Amygdala (tissue), 56 donors: Measurements from ENCODE around the gene H1-8.
A peak's percentile ranks its signal among the peaks of the same experiment; 100 is the strongest.
"Not testable (repeated sequence)": the region's sequence is repeated elsewhere in the genome, so short reads cannot be mapped to it uniquely, and the experiment has no call there.

Experiments used
- DNase-seq, 56 donors: peaks; one replicate each; lab custom pipeline; 2025; lab: John Stamatoyannopoulos, UW

The H1-8 gene

DNA sequence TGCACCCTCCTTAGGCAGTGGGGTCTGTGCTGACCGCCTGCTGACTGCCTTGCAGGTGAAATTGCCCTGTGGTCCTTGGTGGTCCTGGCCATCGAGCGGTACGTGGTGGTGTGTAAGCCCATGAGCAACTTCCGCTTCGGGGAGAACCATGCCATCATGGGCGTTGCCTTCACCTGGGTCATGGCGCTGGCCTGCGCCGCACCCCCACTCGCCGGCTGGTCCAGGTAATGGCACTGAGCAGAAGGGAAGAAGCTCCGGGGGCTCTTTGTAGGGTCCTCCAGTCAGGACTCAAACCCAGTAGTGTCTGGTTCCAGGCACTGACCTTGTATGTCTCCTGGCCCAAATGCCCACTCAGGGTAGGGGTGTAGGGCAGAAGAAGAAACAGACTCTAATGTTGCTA is 12.2 kb upstream of the H1-8 start:
- no peak for DNase-seq

DNA sequence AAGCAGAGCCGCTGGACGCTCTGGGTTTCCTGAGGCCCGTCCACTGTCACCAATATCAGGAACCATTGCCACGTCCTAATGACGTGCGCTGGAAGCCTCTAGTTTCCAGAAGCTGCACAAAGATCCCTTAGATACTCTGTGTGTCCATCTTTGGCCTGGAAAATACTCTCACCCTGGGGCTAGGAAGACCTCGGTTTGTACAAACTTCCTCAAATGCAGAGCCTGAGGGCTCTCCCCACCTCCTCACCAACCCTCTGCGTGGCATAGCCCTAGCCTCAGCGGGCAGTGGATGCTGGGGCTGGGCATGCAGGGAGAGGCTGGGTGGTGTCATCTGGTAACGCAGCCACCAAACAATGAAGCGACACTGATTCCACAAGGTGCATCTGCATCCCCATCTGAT is 11.3 kb upstream of the H1-8 start:
- DNase-seq: no peak

DNA sequence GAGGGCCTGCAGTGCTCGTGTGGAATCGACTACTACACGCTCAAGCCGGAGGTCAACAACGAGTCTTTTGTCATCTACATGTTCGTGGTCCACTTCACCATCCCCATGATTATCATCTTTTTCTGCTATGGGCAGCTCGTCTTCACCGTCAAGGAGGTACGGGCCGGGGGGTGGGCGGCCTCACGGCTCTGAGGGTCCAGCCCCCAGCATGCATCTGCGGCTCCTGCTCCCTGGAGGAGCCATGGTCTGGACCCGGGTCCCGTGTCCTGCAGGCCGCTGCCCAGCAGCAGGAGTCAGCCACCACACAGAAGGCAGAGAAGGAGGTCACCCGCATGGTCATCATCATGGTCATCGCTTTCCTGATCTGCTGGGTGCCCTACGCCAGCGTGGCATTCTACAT is 10.7 kb upstream of the H1-8 start:
- DNase-seq: no peak

DNA sequence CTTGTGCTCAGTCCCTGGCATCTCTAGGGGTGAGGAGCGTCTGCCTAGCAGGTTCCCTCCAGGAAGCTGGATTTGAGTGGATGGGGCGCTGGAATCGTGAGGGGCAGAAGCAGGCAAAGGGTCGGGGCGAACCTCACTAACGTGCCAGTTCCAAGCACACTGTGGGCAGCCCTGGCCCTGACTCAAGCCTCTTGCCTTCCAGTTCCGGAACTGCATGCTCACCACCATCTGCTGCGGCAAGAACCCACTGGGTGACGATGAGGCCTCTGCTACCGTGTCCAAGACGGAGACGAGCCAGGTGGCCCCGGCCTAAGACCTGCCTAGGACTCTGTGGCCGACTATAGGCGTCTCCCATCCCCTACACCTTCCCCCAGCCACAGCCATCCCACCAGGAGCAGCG is 9.6 kb upstream of the H1-8 start:
- DNase-seq: no peak

DNA sequence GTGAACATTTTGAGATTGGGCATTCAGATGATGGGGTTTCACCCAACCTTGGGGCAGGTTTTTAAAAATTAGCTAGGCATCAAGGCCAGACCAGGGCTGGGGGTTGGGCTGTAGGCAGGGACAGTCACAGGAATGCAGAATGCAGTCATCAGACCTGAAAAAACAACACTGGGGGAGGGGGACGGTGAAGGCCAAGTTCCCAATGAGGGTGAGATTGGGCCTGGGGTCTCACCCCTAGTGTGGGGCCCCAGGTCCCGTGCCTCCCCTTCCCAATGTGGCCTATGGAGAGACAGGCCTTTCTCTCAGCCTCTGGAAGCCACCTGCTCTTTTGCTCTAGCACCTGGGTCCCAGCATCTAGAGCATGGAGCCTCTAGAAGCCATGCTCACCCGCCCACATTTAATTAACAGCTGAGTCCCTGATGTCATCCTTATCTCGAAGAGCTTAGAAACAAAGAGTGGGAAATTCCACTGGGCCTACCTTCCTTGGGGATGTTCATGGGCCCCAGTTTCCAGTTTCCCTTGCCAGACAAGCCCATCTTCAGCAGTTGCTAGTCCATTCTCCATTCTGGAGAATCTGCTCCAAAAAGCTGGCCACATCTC is 8.4 kb upstream of the H1-8 start:
- DNase-seq: no peak

DNA sequence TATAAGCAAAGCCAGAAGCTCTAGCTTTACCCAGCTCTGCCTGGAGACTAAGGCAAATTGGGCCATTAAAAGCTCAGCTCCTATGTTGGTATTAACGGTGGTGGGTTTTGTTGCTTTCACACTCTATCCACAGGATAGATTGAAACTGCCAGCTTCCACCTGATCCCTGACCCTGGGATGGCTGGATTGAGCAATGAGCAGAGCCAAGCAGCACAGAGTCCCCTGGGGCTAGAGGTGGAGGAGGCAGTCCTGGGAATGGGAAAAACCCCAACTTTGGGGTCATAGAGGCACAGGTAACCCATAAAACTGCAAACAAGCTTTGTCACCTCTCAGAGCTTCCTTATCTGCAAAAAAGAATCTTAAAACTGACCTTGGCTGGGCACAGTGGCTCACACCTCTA is 7.9 kb upstream of the H1-8 start:
- no peak for DNase-seq

DNA sequence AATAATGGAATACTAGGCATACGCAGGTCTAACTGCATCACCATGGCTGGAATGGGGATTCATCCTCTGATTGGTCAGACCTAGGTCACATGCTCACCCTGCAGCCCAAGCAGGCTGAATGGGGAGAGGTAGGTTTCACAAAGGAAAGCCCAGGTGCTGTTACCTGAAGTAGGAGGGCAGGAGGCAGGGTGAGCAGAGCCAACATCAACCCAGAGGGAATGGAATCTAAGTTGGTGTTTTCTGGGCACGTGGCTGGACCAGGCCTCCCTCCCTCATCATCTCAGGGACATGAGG is 6.7 kb upstream of the H1-8 start:
- no peak for DNase-seq

DNA sequence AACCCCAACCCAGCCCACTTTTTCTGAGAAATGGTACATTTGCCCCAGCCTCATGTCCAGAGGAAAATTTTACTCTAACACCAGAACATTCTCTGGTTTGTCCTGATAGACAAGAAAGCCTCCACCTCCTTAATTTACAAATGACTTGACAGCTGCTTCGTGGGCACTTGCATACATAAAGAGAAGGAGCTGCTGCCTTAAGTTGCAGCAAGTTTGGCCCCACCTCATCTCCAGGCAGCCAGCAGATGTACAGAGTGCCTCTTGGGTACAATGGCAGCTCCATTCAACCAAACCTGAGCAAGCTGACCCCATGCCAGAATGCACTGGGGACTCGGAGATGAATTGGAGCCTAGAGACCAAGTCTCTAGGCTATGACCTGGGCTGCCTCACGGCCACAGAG is 6.2 kb upstream of the H1-8 start:
- DNase-seq: peak in 1 of 56 donors; percentile 32

DNA sequence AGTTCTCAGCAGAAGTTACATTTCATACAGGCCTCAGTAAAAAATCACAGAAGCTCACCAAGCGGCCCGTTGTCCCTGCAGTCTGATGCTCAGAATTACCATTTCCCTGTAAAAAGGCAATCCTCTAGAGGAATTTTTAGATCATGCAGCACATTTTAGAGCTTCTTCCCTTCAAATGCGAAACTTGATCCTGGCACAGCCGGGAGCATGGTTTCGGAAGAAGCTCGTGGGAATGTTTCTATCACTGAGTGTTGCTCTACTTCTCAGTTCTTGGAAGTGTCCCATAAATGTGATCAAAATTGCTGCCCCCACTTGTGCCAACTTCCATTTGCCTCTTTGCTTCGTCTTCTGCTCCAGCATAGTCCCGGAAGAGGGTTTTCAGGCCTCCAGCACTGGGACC is 3.8 kb upstream of the H1-8 start:
- DNase-seq: no peak

DNA sequence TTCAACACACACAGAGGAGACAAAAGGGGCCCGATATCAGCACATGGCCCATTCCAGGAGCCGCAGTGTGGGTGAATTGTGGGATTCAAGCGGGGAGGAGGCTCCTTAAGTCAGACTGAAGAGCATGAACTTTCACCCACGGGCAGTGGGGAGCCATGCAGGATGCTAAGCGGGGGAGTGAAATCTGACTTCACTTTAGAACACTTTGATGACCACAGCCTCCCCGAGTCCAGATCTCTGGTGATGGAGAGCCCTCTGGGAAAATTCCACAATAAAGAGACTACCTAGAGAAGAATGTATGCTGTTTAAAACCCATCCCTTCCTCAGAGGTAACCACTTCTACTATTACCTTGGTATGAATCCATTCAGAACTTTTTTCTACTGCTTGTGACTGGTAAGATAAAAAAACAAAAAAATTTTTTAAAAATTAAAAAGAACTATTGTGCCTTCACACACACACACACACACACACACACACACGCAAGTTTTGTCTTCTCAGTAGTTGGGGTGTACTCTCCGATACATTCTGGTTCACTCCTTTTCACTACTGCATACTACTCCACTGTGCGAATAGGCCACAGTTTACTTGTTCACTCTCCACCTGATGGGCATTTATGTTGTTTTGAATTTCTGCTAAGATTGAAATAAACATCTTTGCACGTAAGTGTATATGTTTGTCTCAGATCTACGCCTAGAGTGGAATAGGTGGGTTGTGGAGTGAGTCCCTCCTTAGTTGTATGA is 2.0 kb upstream of the H1-8 start:
- DNase-seq: no peak

DNA sequence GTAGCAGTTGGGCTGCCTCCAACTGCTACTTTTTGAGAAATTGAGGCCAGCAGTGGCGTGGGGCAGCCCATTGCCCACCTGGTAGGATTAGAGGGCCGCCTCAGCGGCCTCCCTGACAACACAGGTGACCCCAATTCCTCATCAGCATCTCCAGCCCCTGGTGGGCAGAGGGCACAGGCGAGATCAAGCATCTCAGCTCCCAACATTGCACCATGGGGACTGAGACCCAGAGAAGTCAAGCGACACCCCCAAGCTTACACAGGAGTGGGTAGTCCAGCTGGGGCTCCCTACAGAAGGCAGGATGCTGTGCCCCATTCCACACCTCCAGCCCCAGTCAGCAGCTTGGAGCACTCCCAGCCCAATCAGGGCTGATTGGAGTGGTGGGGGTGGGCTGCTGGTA is 228 bp upstream of the H1-8 start:
- DNase-seq: no peak

DNA sequence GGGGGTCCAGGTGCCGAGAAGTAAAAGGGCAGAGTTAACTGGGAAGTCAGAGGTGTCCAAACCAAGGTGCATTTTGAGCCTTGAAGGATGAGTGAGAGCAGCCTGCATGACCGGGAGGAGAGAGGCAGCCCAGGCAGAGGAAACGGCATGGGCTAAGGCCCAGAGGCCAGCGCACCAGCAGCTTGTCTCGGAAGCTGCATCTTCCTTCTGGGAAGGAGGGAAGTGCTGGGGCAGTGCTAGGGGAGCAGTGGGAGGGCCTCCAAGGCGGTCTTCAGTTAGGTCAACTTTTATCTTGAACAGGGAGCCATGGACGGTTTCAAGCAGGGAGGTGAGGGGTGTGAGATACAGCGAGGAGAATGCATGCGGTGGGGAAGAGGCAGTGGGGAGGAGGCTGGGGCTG is 1.0 kb downstream of the H1-8 start:
- no peak for DNase-seq

DNA sequence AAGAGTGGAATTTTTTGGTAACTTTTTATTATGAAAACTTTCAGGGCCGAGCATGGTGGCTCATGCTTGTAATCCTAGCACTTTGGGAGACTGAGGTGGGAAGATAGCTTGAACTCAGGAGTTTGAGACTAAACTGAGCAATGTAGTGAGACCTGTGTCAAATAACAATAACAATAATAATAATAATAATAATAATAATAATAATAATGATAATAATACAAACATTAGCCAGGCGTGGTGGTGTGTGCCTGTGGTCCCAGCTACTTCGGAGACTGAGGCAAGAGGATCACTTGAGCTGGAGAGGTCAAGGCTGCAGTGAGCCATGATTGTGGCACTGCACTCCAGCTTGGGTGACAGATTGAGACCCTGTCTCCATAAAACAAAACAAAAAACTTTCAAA is 3.0 kb downstream of the H1-8 start:
- not testable (repeated sequence) for DNase-seq

DNA sequence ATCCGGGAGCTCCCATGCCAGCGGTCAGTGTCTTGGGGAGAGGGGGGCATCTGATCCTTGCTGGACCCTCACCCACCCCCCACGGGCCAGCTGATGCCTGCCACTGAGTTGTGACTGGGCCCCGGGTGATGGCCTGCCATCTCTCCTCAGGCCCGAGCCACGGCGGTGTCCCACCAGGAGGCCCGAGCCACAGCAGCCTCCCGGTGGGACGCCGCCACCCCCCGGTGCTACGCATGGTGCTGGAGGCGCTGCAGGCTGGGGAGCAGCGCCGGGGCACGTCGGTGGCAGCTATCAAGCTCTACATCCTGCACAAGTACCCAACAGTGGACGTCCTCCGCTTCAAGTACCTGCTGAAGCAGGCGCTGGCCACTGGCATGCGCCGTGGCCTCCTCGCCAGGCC is 4.3 kb downstream of the H1-8 start:
- DNase-seq: no peak

DNA sequence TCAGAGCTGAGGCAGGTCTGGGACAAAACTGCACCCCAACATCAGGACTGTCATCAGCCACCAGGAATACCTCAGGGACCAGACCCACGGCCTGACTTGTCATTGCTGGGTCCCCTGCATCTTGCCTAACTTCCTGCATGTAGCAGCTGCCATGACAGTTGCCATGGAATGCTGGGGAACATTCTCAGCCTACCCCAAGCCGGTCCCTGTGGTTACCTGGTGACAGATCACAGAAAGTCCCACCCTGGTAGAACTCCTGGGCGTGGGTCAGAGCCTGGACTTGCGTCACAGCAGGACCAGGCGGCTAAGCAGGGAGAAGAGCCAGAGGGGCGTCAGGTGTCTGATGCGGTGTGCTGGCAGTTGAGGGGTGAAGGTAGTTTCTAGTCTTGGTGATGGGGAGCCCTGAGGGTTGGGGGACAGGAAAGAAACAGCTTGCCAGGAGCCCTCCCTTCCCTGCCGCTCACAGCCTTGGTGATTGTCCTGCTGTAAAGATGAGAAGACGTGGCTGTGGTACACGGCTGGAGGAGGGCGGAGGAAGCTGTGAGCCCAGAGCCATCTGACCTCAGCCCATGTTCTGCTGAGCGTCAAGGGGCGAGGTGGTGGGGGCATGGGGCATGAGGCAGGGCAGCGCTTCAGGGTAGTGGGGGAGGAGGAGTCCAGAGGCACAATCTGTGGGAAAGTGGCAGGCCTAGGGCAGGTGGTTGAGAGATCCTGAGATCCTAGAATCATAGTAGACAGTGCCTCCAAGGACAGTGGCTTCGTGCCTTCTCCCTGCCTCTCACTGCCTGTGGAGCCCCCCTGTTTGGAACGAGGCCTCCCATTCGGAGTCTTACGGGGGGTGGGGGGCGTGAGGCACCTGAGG is 5.4 kb downstream of the H1-8 start:
- no peak for DNase-seq

DNA sequence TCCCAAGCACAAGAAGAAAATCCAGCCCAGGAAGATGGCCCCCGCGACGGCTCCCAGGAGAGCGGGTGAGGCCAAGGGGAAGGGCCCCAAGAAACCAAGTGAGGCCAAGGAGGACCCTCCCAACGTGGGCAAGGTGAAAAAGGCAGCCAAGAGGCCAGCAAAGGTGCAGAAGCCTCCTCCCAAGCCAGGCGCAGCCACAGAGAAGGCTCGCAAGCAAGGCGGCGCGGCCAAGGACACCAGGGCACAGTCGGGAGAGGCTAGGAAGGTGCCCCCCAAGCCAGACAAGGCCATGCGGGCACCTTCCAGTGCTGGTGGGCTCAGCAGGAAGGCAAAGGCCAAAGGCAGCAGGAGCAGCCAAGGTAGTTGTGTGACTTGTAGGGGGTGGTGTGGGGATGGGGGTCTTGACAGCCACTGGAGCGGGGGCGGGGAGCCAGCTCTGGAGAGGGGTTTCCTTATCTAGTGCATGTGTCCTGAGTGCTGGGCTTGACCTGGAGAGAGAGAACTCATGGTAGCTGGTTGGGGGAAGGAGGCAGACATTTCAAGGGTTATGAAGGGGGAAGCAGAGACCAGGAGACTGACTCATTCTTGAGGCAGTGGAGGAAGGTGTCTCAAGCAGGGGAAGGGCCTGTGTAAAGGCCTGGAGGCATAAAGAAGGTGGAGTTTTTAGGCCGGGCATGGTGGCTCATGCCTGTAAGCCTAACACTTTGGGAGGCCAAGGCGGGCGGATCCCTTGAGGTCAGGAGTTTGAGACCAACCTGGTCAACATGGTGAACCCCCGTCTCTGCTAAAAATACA is 6.2 kb downstream of the H1-8 start:
- no peak for DNase-seq

DNA sequence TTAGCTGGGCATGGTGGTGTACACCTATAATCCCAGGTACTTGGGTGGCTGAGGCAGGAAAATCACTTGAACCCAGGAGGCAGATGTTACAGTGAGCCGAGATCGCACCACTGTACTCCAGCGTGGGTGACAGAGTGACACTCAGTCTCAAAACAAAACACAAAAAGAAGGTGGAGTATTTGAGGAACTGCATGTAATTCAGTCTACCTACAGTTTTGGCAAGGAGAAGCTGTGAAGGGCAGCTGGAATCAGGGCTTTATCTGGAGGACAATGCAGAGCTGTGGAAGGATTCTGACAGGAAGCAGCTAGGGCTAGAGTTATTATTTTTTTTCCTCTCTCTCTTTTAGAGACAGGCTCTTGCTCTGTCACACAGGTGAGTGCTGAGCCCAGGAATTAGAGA is 6.8 kb downstream of the H1-8 start:
- DNase-seq: no peak

DNA sequence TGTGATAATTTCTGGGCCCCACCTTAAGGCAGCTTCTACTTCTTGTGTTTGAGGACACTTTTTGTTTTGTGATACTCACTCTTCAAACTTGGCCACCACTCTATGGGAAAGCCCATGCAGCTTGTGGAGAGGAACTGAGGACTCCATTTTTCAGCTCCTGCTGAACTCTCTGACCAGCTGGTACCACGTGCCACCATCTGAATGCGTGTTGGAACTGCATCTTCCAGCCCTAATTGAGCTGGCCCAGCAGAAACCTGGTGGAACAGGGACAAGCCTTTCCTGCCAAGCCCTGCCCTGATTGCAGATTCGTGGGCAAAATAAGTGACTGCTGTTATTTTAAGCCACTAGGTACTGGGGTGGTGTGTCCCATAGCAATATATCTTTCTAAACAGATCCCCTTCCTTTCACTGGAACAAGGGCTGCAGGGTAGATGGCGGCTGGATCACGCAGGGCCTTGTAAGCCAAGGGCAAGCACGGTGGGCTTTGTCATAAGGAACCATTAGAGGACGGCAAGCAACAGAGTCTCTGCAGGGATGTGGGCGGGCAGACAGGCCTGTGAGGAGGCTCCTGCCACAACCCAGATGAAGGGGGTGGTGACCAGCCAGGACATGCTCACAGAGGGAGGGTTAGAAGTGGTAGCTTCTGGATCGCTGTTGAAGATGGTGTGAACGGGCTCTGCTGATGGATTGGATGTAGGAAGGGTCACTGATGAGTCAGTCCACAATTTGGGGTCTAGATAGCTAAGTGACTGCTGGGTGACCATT is 9.5 kb downstream of the H1-8 start:
- DNase-seq: peak in 12 of 56 donors; percentile 9 to 45 (median 17)

DNA sequence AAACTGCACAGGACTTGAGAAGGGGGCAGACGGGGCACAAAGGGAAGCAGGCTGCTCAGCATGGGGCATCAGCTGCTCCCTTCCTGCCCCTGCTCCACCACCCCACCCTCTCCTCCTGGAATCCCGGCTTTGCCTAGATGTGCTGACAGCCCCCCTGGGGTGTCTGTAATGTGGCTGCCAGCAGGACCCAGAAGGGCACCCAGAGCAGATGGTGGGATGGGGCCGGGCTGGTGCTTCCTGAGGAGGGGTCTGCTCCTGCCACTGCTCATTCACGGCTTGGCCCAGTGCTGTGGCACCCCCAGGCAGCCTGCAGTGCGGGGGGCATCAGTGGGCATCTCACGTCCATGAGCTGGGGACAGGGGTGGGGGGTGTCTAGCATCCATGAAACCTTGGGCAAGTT is 10.2 kb downstream of the H1-8 start:
- DNase-seq: no peak

DNA sequence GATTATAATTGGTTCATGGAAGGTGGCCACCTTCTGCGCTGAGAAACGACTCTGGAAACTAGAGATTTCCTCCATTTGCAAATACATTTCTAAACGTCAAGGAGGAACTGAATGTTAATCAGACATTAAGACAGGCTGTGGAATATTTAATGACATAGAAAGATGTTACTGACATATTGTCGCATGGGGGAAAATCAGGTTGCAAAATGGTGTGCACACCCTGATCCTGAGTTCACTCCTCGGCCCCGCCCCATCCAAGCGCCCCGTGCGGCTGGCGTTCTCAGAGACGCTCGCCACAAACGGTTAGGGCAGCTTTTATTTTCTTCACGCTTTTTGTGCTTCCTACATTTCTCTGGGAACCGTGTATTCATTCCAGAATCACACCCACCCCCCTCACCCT is 10.7 kb downstream of the H1-8 start:
- peak in 6 of 56 donors; percentile 10 to 27 (median 19) for DNase-seq
